H1 (cell line): Measurements from ENCODE around the gene ZNF581. TPM values are rescaled to one million over a fixed set of nuclear protein-coding genes. Genes with fewer than 3 reads are reported as not detected.

Source experiments
- ASH2L ChIP-seq: fragments of 200-600, 300-600 bp; sonication (generic); IDR thresholded peaks from one replicate; pipeline ENCODE4 v1.7.1; 2017; ENCODE audit warnings: low read length
- EP300 ChIP-seq, 2 experiments: IDR thresholded peaks; 1 replicate in 1 of 2; 2 replicates in 1 of 2; pipeline ENCODE4 v1.6.1; 2011 to 2012; ENCODE audit warnings: low read depth in 2 of 2, low read length in 2 of 2, mild to moderate bottlenecking in 2 of 2, borderline replicate concordance in 1 of 2, inconsistent platforms in 1 of 2, moderate library complexity in 1 of 2
- HDAC2 ChIP-seq, 2 experiments: fragments of 300-600 bp in 1 of 2; sonication (generic) in 1 of 2; IDR thresholded peaks; 2 replicates each; pipeline ENCODE4 v1.6.1; 2011 to 2012; ENCODE audit warnings: low read depth in 2 of 2, low read length in 2 of 2, mild to moderate bottlenecking in 2 of 2, moderate library complexity in 2 of 2, borderline replicate concordance in 1 of 2, inconsistent platforms in 1 of 2
- SP1 ChIP-seq: IDR thresholded peaks from 2 replicates; pipeline ENCODE4 v1.6.1; 2011; ENCODE audit warnings: low read depth, low read length
- polyA plus RNA-seq, 7 experiments: library from polyadenylated mRNA; depleted of rRNA in 3 of 7; stranded (reverse) in 5 of 7; unstranded in 2 of 7; fragments of >200 nt in 5 of 7; fragments of 200-250 nt in 2 of 7; gene quantifications; 1 replicate in 5 of 7; 2 replicates in 1 of 7; 4 replicates in 1 of 7; pipeline versions ENCODE4 v1.2.1 to v1.2.3, GENCODE V29; 2011 to 2013; ENCODE audit warnings: missing spikeins in 2 of 7, mixed read lengths in 2 of 7
- total RNA-seq: library from RNA; stranded (reverse); fragmentation: NEBNext Ultra II Directional; extraction: Animal tissue kit (Norgen Biotek cat#: 25700); gene quantifications from 2 replicates; pipeline ENCODE4 v1.2.1, GENCODE V29; 2021
- TF ChIP-seq, protein P1 (sequence below), 3 experiments: IDR thresholded peaks; 1 replicate in 2 of 3; 2 replicates in 1 of 3; pipeline versions ENCODE4 v1.5.1 to v1.6.1; 2011; ENCODE audit warnings: low read length in 3 of 3, mild to moderate bottlenecking in 3 of 3, inconsistent platforms in 2 of 3, low read depth in 1 of 3, moderate library complexity in 1 of 3; ENCODE audit not compliant: insufficient read depth in 1 of 3; ENCODE audit errors: control extremely low read depth in 1 of 3
- TF ChIP-seq, protein P2 (sequence below): IDR thresholded peaks from 2 replicates; pipeline ENCODE4 v1.6.1; 2012; ENCODE audit warnings: low read length, inconsistent platforms

Gene ZNF581
- total and polyA plus RNA-seq, 2 of the 8 experiments (the other 6 are each of a cell fraction or from before 2014, with no cell fraction given), result 73.0 to 76.1 TPM

- TF ChIP-seq, protein P1, sequence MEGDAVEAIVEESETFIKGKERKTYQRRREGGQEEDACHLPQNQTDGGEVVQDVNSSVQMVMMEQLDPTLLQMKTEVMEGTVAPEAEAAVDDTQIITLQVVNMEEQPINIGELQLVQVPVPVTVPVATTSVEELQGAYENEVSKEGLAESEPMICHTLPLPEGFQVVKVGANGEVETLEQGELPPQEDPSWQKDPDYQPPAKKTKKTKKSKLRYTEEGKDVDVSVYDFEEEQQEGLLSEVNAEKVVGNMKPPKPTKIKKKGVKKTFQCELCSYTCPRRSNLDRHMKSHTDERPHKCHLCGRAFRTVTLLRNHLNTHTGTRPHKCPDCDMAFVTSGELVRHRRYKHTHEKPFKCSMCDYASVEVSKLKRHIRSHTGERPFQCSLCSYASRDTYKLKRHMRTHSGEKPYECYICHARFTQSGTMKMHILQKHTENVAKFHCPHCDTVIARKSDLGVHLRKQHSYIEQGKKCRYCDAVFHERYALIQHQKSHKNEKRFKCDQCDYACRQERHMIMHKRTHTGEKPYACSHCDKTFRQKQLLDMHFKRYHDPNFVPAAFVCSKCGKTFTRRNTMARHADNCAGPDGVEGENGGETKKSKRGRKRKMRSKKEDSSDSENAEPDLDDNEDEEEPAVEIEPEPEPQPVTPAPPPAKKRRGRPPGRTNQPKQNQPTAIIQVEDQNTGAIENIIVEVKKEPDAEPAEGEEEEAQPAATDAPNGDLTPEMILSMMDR (IDR thresholded peaks at IDR 0.05; ENCODE audit: control extremely low read depth in 1 of 3, insufficient read depth in 1 of 3, low read depth in 1 of 3, low read length in 3 of 3), result no peak
- TF ChIP-seq HDAC2 (IDR thresholded peaks at IDR 0.05; ENCODE audit: borderline replicate concordance in 1 of 2, low read depth in 2 of 2, low read length in 2 of 2), result no peak
- TF ChIP-seq EP300 (IDR thresholded peaks at IDR 0.05; ENCODE audit: borderline replicate concordance in 1 of 2, low read depth in 2 of 2, low read length in 2 of 2), result no peak
- no peak for TF ChIP-seq SP1
- TF ChIP-seq, protein P2, sequence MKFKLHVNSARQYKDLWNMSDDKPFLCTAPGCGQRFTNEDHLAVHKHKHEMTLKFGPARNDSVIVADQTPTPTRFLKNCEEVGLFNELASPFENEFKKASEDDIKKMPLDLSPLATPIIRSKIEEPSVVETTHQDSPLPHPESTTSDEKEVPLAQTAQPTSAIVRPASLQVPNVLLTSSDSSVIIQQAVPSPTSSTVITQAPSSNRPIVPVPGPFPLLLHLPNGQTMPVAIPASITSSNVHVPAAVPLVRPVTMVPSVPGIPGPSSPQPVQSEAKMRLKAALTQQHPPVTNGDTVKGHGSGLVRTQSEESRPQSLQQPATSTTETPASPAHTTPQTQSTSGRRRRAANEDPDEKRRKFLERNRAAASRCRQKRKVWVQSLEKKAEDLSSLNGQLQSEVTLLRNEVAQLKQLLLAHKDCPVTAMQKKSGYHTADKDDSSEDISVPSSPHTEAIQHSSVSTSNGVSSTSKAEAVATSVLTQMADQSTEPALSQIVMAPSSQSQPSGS, result no peak
- TF ChIP-seq ASH2L, result no peak
These were observed 24.5 kb downstream of the ZNF581 start (continued) for GRCh38 chr19:55667958-55668357.
